Fibroblast of the aortic adventitia (primary cell): Measurements from ENCODE around the gene CAMK4. TPM values are rescaled to one million over a fixed set of nuclear protein-coding genes. Genes with fewer than 3 reads are reported as not detected.
"Not testable (repeated sequence)": the region's sequence is repeated elsewhere in the genome, so short reads cannot be mapped to it uniquely, and the experiment has no call there.

Experiments
- DNase-seq: peaks from one replicate; pipeline ENCODE4 v3.0.0-alpha.2; 2010; ENCODE audit warnings: low read depth
- H3K4me3 ChIP-seq: 2 replicates; pipeline ENCODE4 v1.5.1; 2011; ENCODE audit warnings: low read depth, mild to moderate bottlenecking, control low read depth, low read length, moderate library complexity
- CTCF ChIP-seq: IDR thresholded peaks from 2 replicates; pipeline ENCODE4 v1.5.1; 2011; ENCODE audit warnings: mild to moderate bottlenecking, low read length, control low read depth, inconsistent platforms; ENCODE audit not compliant: insufficient read depth
- total RNA-seq: library from RNA; depleted of rRNA; stranded (reverse); fragments of >200 nt; gene quantifications from 2 replicates; pipeline ENCODE4 v1.2.3, GENCODE V29; 2012; ENCODE audit warnings: low replicate concordance

The CAMK4 gene
- total RNA-seq, 1 donor, result 5.4 TPM

- no peak for DNase-seq
- TF ChIP-seq CTCF, result no peak
- no peak overlapping the region for H3K4me3 ChIP-seq
Measured at GRCh38 chr5:111299831-111300432, 75.7 kb downstream of the CAMK4 start.

- no peak overlapping the region for H3K4me3 ChIP-seq
- no peak for DNase-seq
- TF ChIP-seq CTCF, result no peak
Measured at GRCh38 chr5:111301264-111301663, 77.1 kb downstream of the CAMK4 start.

- DNase-seq, H3K4me3 ChIP-seq: not testable (repeated sequence)
Measured at GRCh38 chr5:111302043-111302442, 77.9 kb downstream of the CAMK4 start.

- no peak for TF ChIP-seq CTCF
- DNase-seq, result no peak
- no peak overlapping the region for H3K4me3 ChIP-seq
Measured at GRCh38 chr5:111308951-111309350, 84.8 kb downstream of the CAMK4 start.

GRCh38 chr5:111309384-111309783, 85.2 kb downstream of the CAMK4 start:
- H3K4me3 ChIP-seq, result no peak overlapping the region
- TF ChIP-seq CTCF, result no peak
- no peak for DNase-seq

- DNase-seq, result no peak
- TF ChIP-seq CTCF, result no peak
- H3K4me3 ChIP-seq, result no peak overlapping the region
Measured at GRCh38 chr5:111310711-111311620, 86.8 kb downstream of the CAMK4 start.

GRCh38 chr5:111311666-111312065, 87.5 kb downstream of the CAMK4 start:
- TF ChIP-seq CTCF, result no peak
- no peak overlapping the region for H3K4me3 ChIP-seq
- DNase-seq, result no peak
